Endodermal cell (in vitro differentiated cells): ENCODE measurements around the gene NKD1. TPM values are rescaled to one million over a fixed set of nuclear protein-coding genes. Genes with fewer than 3 reads are reported as not detected.

Experiments
- DNase-seq: peaks from one replicate; pipeline ENCODE4 v3.0.0-alpha.2; 2017
- H3K27ac ChIP-seq: 2 replicates; pipeline ENCODE4 v1.5.1; 2013; ENCODE audit warnings: mild to moderate bottlenecking, low read depth, low read length, moderate library complexity
- H3K27me3 ChIP-seq: 2 replicates; pipeline ENCODE4 v1.6.1; 2013; ENCODE audit warnings: mild to moderate bottlenecking, low read length, moderate library complexity; ENCODE audit not compliant: insufficient read depth, control insufficient read depth, poor library complexity, severe bottlenecking
- H3K36me3 ChIP-seq: 2 replicates; pipeline ENCODE4 v1.7.0; 2013; ENCODE audit warnings: mild to moderate bottlenecking, low read length, moderate library complexity; ENCODE audit not compliant: control insufficient read depth, insufficient read depth
- H3K4me1 ChIP-seq: one replicate; pipeline ENCODE4 v1.7.0; 2013; ENCODE audit warnings: low read length; ENCODE audit not compliant: control insufficient read depth, insufficient read depth
- H3K4me3 ChIP-seq: 2 replicates; pipeline ENCODE4 v1.5.1; 2013; ENCODE audit warnings: mild to moderate bottlenecking, low read length, moderate library complexity
- H3K9ac ChIP-seq: 2 replicates; pipeline ENCODE4 v1.6.1; 2013; ENCODE audit warnings: mild to moderate bottlenecking, low read length, moderate library complexity; ENCODE audit not compliant: poor library complexity, severe bottlenecking; ENCODE audit errors: extremely low read depth
- H3K9me3 ChIP-seq: 2 replicates; pipeline ENCODE4 v1.6.1; 2013; ENCODE audit warnings: mild to moderate bottlenecking, low read length, moderate library complexity; ENCODE audit not compliant: control insufficient read depth
- H3K27ac Mint-ChIP-seq: 2 replicates; pipeline ENCODE4 v1.8.0; 2020; ENCODE audit warnings: mixed read lengths
- H3K27me3 Mint-ChIP-seq: 2 replicates; pipeline ENCODE4 v1.8.0; 2021; ENCODE audit warnings: mild to moderate bottlenecking, mixed read lengths; ENCODE audit not compliant: insufficient read depth
- H3K36me3 Mint-ChIP-seq: 2 replicates; pipeline ENCODE4 v1.8.0; 2020; ENCODE audit warnings: low read depth, mixed read lengths
- H3K4me1 Mint-ChIP-seq: 2 replicates; pipeline ENCODE4 v1.8.0; 2020; ENCODE audit warnings: mixed read lengths
- H3K4me3 Mint-ChIP-seq: 2 replicates; pipeline ENCODE4 v1.8.0; 2020; ENCODE audit warnings: mild to moderate bottlenecking, moderate library complexity, mixed read lengths
- H3K9me3 Mint-ChIP-seq: 2 replicates; pipeline ENCODE4 v1.8.0; 2020; ENCODE audit warnings: mild to moderate bottlenecking, mixed read lengths
- CTCF ChIP-seq: fragments of 200-600 bp; sonication (generic); conservative IDR thresholded peaks from 2 replicates; pipeline ENCODE4 v1.5.0; 2021; ENCODE audit warnings: antibody characterized with exemption, mild to moderate bottlenecking
- WGBS, 2 experiments: methylation state at CpG; one replicate each; pipeline versions ENCODE4 v1.1.5 to v1.1.7; 2013; ENCODE audit warnings: missing lambda C conversion rate in 2 of 2, mixed read lengths in 1 of 2; ENCODE audit not compliant: insufficient coverage in 1 of 2, insufficient read length in 1 of 2; 5-methylcytosine and 5-hydroxymethylcytosine counted together
- total RNA-seq, 2 donors: library from RNA; stranded (reverse); fragmentation: NEBNext Ultra II Directional in 1 of 2; extraction: Animal tissue kit (Norgen Biotek cat#: 25700) in 1 of 2; gene quantifications; 2 replicates in 1 of 2; 3 replicates in 1 of 2; pipeline ENCODE4 v1.2.1, GENCODE V29; 2021

Gene NKD1
- total RNA-seq, 2 donors from 2014 or later = 7.0 to 9.5 TPM

DNA sequence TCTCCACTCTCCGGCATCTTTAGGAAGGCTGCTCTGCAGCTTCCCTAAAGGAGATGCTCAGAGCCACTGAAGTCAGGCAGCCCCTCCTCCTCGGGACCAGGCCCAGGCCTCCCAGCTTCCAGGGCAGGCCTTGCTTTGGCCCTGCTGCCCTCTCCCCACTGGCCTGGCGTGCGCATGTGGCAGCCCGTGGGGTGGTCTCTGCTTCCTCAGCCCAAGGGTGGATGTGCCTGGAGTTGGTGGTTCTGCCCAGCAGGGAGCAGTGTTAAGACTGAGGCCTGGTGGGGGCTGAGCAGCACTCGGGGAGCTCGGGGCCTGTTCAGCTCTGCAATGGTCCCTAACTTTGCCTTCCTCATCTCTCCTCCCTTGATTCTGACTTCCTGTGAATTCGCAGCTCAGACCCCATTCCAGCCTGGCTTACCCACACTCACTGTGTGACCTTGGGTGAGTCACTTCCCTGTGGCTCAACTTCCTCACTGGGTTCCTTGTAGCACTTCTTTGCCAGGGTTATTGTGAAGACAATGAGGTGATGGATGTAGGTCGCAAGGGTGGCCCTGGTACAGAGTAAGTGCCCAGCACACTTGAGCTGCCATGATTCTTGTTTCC lies 63.2 kb downstream of the NKD1 start:
- Histone ChIP-seq H3K4me3 (no peak overlapping the region), H3K27ac (no peak overlapping the region), H3K9me3 (no peaks in the 10 kb centered on the region), H3K9ac (no peak overlapping the region), H3K36me3 (peaks cover 4% of the 10 kb centered on the region), H3K4me1 (no peaks in the 10 kb centered on the region), H3K27me3 (no peaks in the 10 kb centered on the region)
- H3K27ac Mint-ChIP-seq = peak overlapping the region; percentile 9
- TF ChIP-seq CTCF = no peak
- no peaks in the 10 kb centered on the region for H3K36me3 Mint-ChIP-seq
- no peaks in the 10 kb centered on the region for H3K27me3 Mint-ChIP-seq
- DNase-seq = no peak
- WGBS, 2 experiments = 88 to 90% methylated on average over 5 to 9 of the region's 9 CpGs
- H3K4me3 Mint-ChIP-seq = no peak overlapping the region
- H3K4me1 Mint-ChIP-seq = peaks cover 12% of the 10 kb centered on the region
- H3K9me3 Mint-ChIP-seq = no peaks in the 10 kb centered on the region

- Histone ChIP-seq H3K4me3 (no peak overlapping the region), H3K36me3 (peaks cover 4% of the 10 kb centered on the region), H3K4me1 (no peaks in the 10 kb centered on the region), H3K27me3 (no peaks in the 10 kb centered on the region), H3K9me3 (no peaks in the 10 kb centered on the region), H3K27ac (no peak overlapping the region), H3K9ac (no peak overlapping the region)
- no peaks in the 10 kb centered on the region for H3K36me3 Mint-ChIP-seq
- H3K4me1 Mint-ChIP-seq = peaks cover 17% of the 10 kb centered on the region
- no peak for DNase-seq
- H3K27me3 Mint-ChIP-seq = no peaks in the 10 kb centered on the region
- no peak overlapping the region for H3K4me3 Mint-ChIP-seq
- H3K27ac Mint-ChIP-seq = no peak overlapping the region
- no peak for TF ChIP-seq CTCF
- whole genome bisulfite sequencing, 2 experiments = 93 to 98% methylated on average over 8 to 10 of the region's 10 CpGs
- H3K9me3 Mint-ChIP-seq = no peaks in the 10 kb centered on the region
These were observed 64.0 kb downstream of the NKD1 start for GRCh38 chr16:50611995-50612848.

DNA sequence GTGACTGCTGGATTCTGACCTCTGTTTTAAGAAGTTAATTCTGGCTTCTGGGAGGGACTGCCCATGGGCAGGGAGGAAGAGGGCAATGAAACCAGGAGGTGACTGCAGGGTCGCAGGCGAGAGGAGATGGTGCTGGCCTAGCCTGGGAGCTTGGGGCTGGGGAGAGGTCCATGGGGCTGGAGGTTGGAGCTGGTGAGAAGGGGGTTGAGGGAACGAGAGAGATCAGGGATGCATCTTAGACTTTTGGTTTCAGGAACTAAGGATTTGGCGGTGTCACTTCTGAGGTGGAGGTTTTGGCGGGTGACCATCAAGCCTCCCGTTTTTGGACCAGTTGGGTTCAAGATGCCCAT lies 64.6 kb downstream of the NKD1 start:
- 90 to 95% methylated on average over 6 of the region's 6 CpGs for WGBS, 2 experiments

More for the DNA sequence above, 64.6 kb downstream of the NKD1 start:
- no peaks in the 10 kb centered on the region for H3K27me3 ChIP-seq
- peaks cover 4% of the 10 kb centered on the region for H3K36me3 ChIP-seq
- no peak for DNase-seq
- peak overlapping the region; percentile 41 for H3K27ac ChIP-seq
- no peak overlapping the region for H3K4me3 ChIP-seq
- H3K36me3 Mint-ChIP-seq = no peaks in the 10 kb centered on the region
- no peaks in the 10 kb centered on the region for H3K4me1 ChIP-seq
- no peaks in the 10 kb centered on the region for H3K27me3 Mint-ChIP-seq
- TF ChIP-seq CTCF = no peak
- H3K9ac ChIP-seq = no peak overlapping the region
- H3K4me1 Mint-ChIP-seq = peaks cover 22% of the 10 kb centered on the region
- no peak overlapping the region for H3K4me3 Mint-ChIP-seq
- no peaks in the 10 kb centered on the region for H3K9me3 Mint-ChIP-seq
- no peak overlapping the region for H3K27ac Mint-ChIP-seq
- no peaks in the 10 kb centered on the region for H3K9me3 ChIP-seq
